OCI-LY7 (cell line): ENCODE measurements around the gene LUZP1. TPM values are rescaled to one million over a fixed set of nuclear protein-coding genes. Genes with fewer than 3 reads are reported as not detected.

Experiments
- BruUV-seq: library from RNA; stranded (reverse); fragments of 400-500 nt; replicated peaks from 2 replicates; lab custom pipeline; 2021; lab: Mats Ljungman, UMichigan
- CTCF ChIA-PET: fragments of 300-600 bp; sonication (Branson Sonifier 250); formaldehyde crosslinking; loops from one replicate; lab custom pipeline; 2022; ENCODE audit warnings: antibody characterized with exemption; ENCODE audit not compliant: unreplicated experiment; lab: Charles Lee
- POLR2A ChIA-PET: fragments of 300-600 bp; sonication (Branson Sonifier 250); formaldehyde crosslinking; loops from one replicate; lab custom pipeline; 2022; ENCODE audit warnings: antibody characterized with exemption; lab: Charles Lee
- DNase-seq: peaks from one replicate; pipeline ENCODE4 v3.0.0-alpha.2; 2015; ENCODE audit warnings: low spot score
- H2AFZ ChIP-seq: fragments of 200-600 bp; sonication (generic), shearing (Covaris generic); 2 replicates; pipeline ENCODE4 v1.6.1; 2014; ENCODE audit warnings: mild to moderate bottlenecking, antibody characterized with exemption, low read length, moderate library complexity
- H3K27ac ChIP-seq: fragments of 200-600 bp; sonication (generic); 2 replicates; pipeline ENCODE4 v1.5.1; 2014; ENCODE audit warnings: mixed run types, low read depth, mild to moderate bottlenecking, moderate library complexity, low read length, inconsistent platforms; ENCODE audit not compliant: poor library complexity, severe bottlenecking
- H3K36me3 ChIP-seq: fragments of 200-600 bp; sonication (generic); 2 replicates; pipeline ENCODE4 v1.6.1; 2014; ENCODE audit warnings: mild to moderate bottlenecking, antibody characterized with exemption, low read length, moderate library complexity, mixed read lengths; ENCODE audit not compliant: insufficient read depth
- H3K4me1 ChIP-seq: fragments of 200-600 bp; sonication (generic); 2 replicates; pipeline ENCODE4 v1.5.1; 2014; ENCODE audit warnings: mild to moderate bottlenecking, low read length; ENCODE audit not compliant: insufficient read depth, poor library complexity, severe bottlenecking
- H3K4me2 ChIP-seq: fragments of 200-600 bp; sonication (generic); 2 replicates; pipeline ENCODE4 v1.6.1; 2014; ENCODE audit warnings: mild to moderate bottlenecking, low read length
- H3K4me3 ChIP-seq: fragments of 200-600 bp; sonication (generic); 2 replicates; pipeline ENCODE4 v1.5.1; 2014; ENCODE audit warnings: mild to moderate bottlenecking, low read depth, low read length; ENCODE audit not compliant: poor library complexity, severe bottlenecking
- H3K79me2 ChIP-seq: fragments of 200-600 bp; sonication (generic); 2 replicates; pipeline ENCODE4 v1.6.1; 2016; ENCODE audit warnings: low read depth, mild to moderate bottlenecking, low read length, moderate library complexity, mixed read lengths; ENCODE audit not compliant: insufficient read depth
- H3K9me2 ChIP-seq: fragments of 200-600 bp; sonication (generic); 2 replicates; pipeline ENCODE4 v1.6.1; 2016; ENCODE audit warnings: mild to moderate bottlenecking, low read length, mixed read lengths; ENCODE audit not compliant: insufficient read depth
- H3K9me3 ChIP-seq: fragments of 200-600 bp; sonication (generic); 2 replicates; pipeline ENCODE4 v1.6.1; 2014; ENCODE audit warnings: mild to moderate bottlenecking, mixed run types, low read length, mixed read lengths
- H4K20me1 ChIP-seq: fragments of 200-600 bp; sonication (generic); 2 replicates; pipeline ENCODE4 v1.6.1; 2014; ENCODE audit warnings: mild to moderate bottlenecking, antibody characterized with exemption, low read length, moderate library complexity, mixed read lengths; ENCODE audit not compliant: insufficient read depth
- CTCF ChIP-seq: fragments of 200-600 bp; sonication (generic); conservative IDR thresholded peaks from 2 replicates; pipeline ENCODE4 v1.5.1; 2014; ENCODE audit warnings: mild to moderate bottlenecking, antibody characterized with exemption, low read length, moderate library complexity, mixed read lengths
- EZH2phosphoT487 ChIP-seq: fragments of 200-600 bp; sonication (generic); IDR thresholded peaks from 2 replicates; pipeline ENCODE4 v1.6.1; 2018; ENCODE audit warnings: low read depth, borderline replicate concordance, mild to moderate bottlenecking, mixed run types, antibody characterized with exemption, low read length, moderate library complexity, mixed read lengths
- intact Hi-C: fragments of 100-400 bp; cut with micrococcal nuclease; formaldehyde crosslinking; loops from one replicate; pipeline ENCODE4 v1.10.0; 2022; ENCODE audit not compliant: unreplicated experiment
- total RNA-seq, 2 experiments: library from RNA; depleted of rRNA in 1 of 2; stranded (reverse); fragments of >200 nt in 1 of 2; shearing (Covaris generic) in 1 of 2; gene quantifications; 2 replicates each; pipeline ENCODE4 v1.2.3, GENCODE V29; 2014 to 2022

LUZP1 gene
- total RNA-seq, 2 experiments from 2014 or later: 7.6 to 13.6 TPM

GRCh38 chr1:23116216-23116836 lies 52.3 kb downstream of the LUZP1 start:
- POLR2A ChIA-PET: interaction anchor here (0.7 to 0.9 kb wide), 2 partner anchors 9 to 128 kb away, joined by 3 read pairs; no protein-coding TSS in a partner anchor
- Histone ChIP-seq H3K4me1 (peaks cover 34% of the 10 kb centered on the region), H3K4me2 (no peak overlapping the region), H3K27ac (no peak overlapping the region), H4K20me1 (0 out of 2 replicates have a peak, but pooled peaks cover 8% of the 10 kb centered on the region), H3K36me3 (no peaks in the 10 kb centered on the region), H2AFZ (no peak overlapping the region), H3K79me2 (peaks cover 31% of the 10 kb centered on the region; the same call in 1 of the 2 replicates), H3K4me3 (no peak overlapping the region), H3K9me2 (no peaks in the 10 kb centered on the region), H3K9me3 (no peaks in the 10 kb centered on the region)
- DNase-seq: no peak
- no TSS peak for BruUV-seq
- CTCF ChIA-PET: no interaction called here
- TF ChIP-seq EZH2phosphoT487 (no peak), CTCF (no peak)
- intact Hi-C loops: no loop called here

GRCh38 chr1:23114424-23115079 lies 54.1 kb downstream of the LUZP1 start:
- no peak overlapping the region for H3K27ac ChIP-seq

More at GRCh38 chr1:23114424-23115079, 54.1 kb downstream of the LUZP1 start:
- no peaks in the 10 kb centered on the region for H3K9me2 ChIP-seq
- peaks cover 15% of the 10 kb centered on the region; the same call in 1 of the 2 replicates for H3K79me2 ChIP-seq
- no peaks in the 10 kb centered on the region for H3K36me3 ChIP-seq
- no peak for TF ChIP-seq EZH2phosphoT487
- no peak for TF ChIP-seq CTCF
- peaks cover 30% of the 10 kb centered on the region for H3K4me1 ChIP-seq
- POLR2A ChIA-PET: no interaction called here
- intact Hi-C loops: no loop called here
- H2AFZ ChIP-seq: no peak overlapping the region
- no TSS peak for BruUV-seq
- H4K20me1 ChIP-seq: 0 out of 2 replicates have a peak, but pooled peaks cover 8% of the 10 kb centered on the region
- H3K4me2 ChIP-seq: no peak overlapping the region
- DNase-seq: no peak
- H3K4me3 ChIP-seq: no peak overlapping the region
- H3K9me3 ChIP-seq: no peaks in the 10 kb centered on the region
- CTCF ChIA-PET: no interaction called here
